GM12873 (cell line): ENCODE measurements around the gene ANKMY1.

ENCODE experiments used
- CTCF ChIP-seq: IDR thresholded peaks from 2 replicates; pipeline ENCODE4 v1.5.1; 2012; ENCODE audit warnings: low read depth, mild to moderate bottlenecking, moderate library complexity, low read length, control low read depth; ENCODE audit not compliant: insufficient read depth; ENCODE audit errors: missing control alignments

Gene ANKMY1

DNA sequence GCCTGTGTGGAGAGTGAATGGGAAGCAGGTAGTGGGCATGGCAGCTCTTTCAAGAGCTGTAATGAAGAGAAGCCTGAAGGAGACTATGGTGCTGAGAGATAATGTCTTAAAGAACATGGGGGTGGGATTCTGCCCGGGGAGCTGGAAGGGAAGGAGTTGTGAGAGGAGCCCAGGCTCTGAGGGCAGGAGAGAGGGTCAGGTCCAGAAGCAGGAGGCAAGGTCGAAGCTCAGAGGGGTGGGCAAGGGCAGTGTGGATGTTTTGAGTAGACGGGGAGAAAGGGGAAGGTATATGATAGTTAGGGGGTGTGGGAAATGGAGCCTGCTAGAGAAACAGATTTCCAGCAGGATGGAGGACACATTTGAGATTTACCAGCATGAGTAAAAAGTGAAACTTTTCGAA lies 30.9 kb upstream of the ANKMY1 start:
- TF ChIP-seq CTCF: no peak

- no peak for TF ChIP-seq CTCF
These were observed 30.3 kb upstream of the ANKMY1 start for GRCh38 chr2:240588006-240588655.

DNA sequence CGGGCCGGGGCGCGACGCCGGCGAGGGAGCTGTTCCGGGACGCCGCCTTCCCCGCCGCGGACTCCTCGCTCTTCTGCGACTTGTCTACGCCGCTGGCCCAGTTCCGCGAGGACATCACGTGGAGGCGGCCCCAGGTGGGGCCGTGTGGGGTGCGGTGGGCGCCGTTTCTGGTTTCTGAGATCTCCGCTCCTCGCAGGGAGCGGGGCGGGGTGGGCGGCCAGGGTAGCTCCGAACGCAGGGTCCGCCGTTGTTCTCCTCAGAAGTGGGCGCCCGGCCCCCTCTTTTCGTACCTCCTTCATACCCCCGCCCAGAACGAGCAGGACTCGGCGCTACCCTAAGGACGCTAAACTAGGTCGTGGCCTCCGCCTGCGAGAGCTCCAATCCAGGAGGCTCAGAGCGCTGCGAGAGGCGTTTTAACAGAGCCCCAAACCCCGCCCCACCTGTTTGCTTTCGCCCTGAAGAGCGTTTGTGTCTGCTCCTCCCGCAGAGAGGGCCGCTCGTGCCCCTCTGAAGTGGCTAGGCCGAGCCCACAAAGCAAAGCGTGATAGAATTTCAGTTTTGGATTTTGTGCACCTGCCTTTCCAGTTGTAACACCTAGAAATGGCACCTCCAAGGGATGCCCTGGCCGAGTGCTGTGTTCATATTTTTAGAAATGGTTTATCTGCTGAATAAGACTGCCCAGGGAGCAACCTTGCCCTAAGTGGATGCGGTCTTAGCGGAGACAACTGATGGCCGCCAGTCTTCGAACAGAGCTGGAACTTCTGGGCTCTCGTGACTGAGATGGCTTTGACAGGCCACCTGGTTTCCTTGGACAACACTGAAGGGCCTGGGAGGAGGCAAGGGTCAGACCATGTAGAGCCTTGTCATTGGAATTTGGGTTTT lies 29.4 kb upstream of the ANKMY1 start:
- TF ChIP-seq CTCF: no peak

GRCh38 chr2:240586198-240586918 lies 28.6 kb upstream of the ANKMY1 start, which contains the start of gene CAPN10:
TSS of gene CAPN10 (plus strand) at chr2:240586734. CDS start at chr2:240586912, 178 bp downstream.
- no peak for TF ChIP-seq CTCF

DNA sequence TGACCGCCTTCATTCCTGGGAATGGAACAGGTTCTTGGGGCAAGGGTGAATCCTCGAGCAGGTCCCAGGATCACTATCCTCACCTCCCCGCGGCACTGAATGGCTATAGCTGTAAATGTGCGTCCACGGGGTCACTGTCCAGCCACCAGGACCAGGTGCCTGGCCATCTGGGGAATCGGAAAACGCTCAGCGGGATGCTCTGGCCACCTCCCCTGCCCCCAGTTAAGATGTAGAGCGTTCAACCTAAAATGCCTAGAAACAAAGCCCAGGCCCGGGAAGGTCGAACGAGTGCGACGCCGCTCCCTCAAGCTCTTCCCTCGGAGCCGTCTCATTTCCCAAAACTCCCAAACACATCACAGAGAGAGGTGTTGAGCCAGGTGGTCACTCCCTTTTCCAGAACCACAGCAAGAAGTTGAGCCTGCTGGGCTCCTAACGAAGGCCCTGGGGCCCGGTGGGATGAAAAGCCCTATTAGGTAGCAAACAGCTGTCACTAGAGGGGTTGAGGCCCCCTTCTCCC lies 28.0 kb upstream of the ANKMY1 start:
- no peak for TF ChIP-seq CTCF

DNA sequence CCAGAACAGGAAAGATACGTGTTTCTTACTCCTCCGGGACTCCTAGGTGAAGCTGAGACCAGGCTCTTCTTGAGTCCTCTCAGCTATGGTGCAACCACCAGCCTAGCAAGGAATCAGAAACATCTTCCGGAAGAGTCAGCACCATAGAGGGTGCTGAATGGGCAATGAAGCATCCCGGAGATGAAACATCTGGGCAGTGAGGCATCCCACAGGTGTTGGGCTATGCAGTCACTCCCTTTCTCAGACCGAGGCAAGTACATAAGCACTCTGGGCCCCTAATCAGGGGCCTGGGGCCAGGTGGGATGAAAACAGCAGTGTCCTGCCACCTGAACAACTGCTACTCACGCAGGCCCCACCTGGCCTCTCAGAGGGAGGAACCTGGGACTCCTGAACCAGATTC lies 27.3 kb upstream of the ANKMY1 start:
- no peak for TF ChIP-seq CTCF
